RCC 7860 (cell line): Measurements from ENCODE around the gene ELOB.

Experiments
- DNase-seq: peaks from one replicate; pipeline ENCODE4 v3.0.0-alpha.2; 2015; ENCODE audit warnings: low spot score
- FAIRE-seq: peaks from 2 replicates; lab custom pipeline; 2012; peaks lifted over from hg19 to GRCh38; lab: Jason Lieb, UNC

The ELOB gene

GRCh38 chr16:2784358-2785100 is 7.4 kb upstream of the ELOB start:
- DNase-seq (no peak), FAIRE-seq (no peak)

DNA sequence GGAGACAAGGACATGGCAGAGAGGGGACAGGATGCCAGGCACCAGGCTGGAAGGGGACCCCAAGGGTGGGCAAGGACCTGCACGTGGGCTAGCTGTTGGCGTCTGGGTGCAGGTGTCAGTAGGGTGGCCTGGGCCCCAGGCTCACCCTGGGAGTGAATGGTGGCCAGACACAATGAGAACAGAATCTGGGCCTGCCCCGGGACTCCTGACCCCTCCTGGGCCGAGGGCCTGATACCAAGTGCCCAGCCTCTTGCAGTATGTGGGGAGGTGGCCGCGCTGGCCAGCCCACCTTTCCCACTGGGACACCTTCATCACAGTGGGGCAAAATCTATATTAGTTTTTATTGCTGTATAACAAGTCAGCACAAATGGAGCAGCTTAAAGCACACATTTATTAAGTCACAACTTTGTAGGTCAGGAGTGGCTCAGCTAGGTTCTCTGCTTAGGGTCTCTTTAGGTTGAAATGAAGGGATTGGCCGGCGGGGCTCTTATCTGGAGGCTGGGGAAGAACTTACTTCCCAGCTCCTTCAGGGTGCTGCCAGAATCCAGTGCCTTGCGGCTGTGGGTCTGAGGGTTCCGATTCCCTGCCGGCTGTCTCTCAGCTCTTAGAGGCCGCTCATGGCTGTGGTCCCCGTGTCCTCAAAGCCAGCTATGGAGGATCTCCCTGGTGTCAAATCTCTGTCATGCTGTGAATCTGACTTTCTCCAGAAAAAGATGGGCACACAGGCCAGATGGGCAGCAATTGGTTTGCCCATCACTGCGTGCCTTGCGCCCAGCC is 6.7 kb upstream of the ELOB start:
- FAIRE-seq (no peak), DNase-seq (no peak)

GRCh38 chr16:2782583-2783351 is 5.7 kb upstream of the ELOB start:
- no peak for DNase-seq
- FAIRE-seq = no peak

GRCh38 chr16:2779978-2780898 is 3.2 kb upstream of the ELOB start:
- no peak for DNase-seq
- no peak for FAIRE-seq

- no peak for DNase-seq
- FAIRE-seq = no peak
Measured at GRCh38 chr16:2779151-2779920, 2.3 kb upstream of the ELOB start.

GRCh38 chr16:2778630-2778958 is 1.5 kb upstream of the ELOB start:
- DNase-seq (no peak), FAIRE-seq (no peak)

- FAIRE-seq = no peak
- DNase-seq = no peak
Measured at GRCh38 chr16:2777903-2778629, 986 bp upstream of the ELOB start.

- no peak for FAIRE-seq
- DNase-seq = no peak
Measured at GRCh38 chr16:2776500-2777139, 460 bp downstream of the ELOB start.

DNA sequence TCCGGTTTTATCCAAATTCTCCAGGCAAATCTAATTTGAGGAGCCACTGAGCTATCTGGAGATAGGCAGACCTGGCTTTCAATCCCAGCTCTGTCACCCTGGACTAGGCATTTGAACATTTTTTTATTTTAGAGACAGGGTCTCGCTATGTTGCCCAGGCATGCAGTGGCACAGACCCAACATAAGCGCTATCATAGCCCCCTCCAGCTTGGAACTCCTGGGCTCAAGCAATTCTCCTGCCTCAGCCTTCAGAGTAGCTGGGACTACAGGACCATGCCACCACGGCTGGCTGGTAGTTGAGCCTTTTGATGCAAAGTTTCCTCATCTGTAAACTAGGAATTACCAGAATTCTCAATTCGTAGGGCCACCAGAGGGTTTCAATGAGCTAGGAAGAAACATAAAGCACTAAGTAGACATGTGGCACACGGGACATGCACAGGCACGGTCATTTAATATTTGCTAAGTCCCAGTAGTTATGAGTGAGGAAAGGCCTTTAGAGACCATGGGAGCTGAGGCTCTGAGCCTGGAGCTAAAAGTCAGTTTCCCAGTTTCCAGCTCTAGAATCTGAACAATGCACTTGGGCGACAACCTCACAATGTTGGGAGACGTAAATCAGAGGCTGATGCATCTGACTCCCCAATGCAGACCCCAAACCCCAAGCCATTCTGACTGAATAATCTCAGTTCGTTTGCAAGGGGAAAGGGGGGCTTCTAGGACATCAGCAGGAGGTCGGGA is 1.1 kb downstream of the ELOB start:
- DNase-seq (no peak), FAIRE-seq (no peak)

GRCh38 chr16:2775131-2775716 is 1.9 kb downstream of the ELOB start:
- FAIRE-seq (no peak), DNase-seq (no peak)

DNA sequence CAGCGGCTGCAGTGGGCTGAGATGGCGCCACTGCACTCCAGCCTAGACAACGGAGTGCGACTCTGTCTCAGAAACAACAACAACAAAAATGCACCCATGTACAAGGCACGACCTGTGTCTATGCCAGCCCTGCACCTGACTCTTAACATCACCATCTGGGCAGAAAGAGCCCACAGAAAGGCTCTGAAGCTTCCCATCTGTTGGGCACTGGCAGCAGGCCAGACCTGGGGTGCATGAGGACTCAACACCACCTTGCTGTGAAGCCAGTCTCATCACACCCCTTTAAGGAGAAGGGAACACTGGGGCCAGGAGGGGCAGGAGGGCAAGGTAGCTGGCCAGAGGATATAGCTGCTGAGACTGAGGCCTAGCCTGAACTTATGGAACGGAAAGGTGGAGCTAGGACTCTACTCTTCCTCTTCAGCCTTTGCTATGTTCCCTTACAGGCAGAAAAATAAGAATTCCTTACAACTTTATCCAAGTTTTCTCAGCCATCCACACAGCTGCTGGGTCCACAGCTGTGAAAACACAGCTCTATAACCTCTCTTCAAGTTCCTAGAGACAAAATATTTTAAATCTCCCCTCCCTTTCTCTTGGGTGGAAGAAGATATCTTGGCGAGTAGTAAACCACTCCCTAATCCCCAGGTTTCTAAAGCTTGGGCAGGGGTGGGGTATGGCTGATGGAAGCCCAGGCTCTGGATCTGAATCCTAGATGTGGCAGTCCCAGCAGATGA is 2.8 kb downstream of the ELOB start:
- FAIRE-seq (no peak), DNase-seq (no peak)

DNA sequence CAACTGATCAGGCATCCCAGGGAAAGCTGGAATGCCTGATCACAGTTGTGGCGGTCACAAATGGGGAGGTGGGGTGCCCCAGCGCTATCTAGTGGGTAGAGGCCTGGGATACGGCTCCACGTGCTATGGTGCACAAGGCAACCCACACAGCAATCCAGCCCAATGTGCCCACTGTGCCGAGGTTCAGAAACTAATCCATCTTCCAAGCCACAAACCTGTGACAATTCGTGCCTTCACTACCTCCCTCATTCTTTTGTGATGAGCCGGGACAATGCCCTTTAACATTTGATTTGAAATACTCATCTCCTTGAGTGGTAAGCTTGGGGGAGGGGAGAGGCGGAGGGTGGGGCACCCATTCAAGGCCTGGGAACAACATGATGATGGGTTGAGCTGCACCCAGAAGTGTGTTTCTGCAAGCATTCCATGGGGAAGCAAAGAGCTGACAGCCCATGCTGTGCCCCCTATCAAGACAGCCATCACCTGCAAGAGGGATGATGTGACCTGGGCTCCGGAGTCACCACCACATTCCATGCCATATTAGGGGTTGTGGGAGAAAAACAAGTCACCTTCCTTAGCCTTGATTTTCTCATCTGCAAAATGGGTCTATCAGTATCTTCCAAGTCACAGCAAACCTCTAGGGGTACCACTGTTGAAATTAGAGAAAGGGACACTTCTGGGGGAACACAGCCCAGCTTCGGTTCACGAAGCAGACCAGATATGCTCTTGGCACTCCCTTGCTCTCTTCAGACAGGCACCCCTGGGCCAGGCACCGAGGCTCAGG is 3.7 kb downstream of the ELOB start:
- no peak for FAIRE-seq
- DNase-seq = peak; percentile 42

- no peak for FAIRE-seq
Measured at GRCh38 chr16:2771496-2772402, 5.3 kb downstream of the ELOB start.

DNA sequence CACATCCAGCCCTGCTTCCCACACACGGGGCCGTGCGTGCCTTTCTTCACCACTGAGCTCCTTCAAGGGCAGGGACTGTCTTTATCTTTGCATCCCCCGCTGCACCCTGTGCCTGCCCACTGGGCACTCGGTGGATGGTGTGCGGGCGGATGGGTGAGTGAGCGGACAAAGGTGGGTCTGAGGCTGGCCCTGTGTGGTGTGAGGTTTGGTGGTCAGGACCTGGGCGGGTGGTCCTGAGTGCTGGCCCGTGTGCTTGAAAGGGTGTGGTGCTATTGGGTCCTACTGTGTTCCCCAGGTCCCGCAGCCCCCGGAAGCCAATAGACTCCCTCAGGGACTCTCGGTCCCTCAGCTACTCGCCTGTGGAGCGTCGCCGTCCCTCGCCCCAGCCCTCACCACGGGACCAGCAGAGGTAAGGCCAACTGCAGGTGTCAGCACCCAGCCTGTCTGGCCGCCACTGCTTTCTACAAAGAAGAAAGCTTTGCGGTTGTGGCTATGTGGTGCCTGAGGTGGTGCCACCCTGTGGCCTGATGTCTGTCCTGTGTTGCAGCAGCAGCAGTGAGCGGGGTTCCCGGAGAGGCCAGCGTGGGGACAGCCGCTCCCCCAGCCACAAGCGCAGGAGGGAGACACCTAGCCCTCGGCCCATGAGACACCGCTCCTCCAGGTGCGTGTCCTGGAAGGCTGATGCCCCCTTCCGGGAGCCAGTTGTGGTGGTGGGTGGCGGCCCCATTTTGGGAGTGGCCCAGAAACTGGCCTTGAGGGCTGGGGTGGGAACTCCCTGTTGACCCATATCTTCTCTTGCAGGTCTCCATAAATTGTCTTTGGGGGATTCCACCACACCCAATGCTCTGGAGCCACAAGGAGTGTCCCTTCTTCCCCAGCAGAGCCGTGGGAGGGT is 6.8 kb downstream of the ELOB start:
- DNase-seq (no peak), FAIRE-seq (no peak)

More at GRCh38 chr16:2771496-2772402, 5.3 kb downstream of the ELOB start:
- DNase-seq = no peak
